Measurements from ENCODE around the gene ANKRD13C.
"Not testable (repeated sequence)": the region's sequence is repeated elsewhere in the genome, so short reads cannot be mapped to it uniquely, and the experiment has no call there.

ANKRD13C gene

DNA sequence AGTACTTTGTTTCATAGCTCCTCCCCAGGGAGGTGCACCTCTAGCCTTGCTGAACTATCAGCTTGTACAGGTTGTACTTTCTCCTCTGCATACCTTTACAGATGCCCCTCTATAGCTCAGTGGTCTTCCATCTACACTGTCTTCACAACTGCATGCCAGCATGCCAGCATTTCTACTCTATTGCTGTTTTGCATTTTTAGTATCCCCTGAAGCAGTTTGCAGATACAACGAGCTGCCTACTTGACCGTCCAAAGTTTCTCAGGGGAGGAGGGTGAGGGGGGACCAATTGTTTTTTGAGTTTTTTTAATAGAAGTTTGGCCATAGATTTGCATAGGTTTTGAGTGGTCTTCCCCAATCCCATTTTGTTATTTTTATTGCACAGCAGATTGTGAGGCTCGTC lies 29.0 kb upstream of the ANKRD13C start:
- no peak for DNase-seq
- Histone ChIP-seq H2BK120ac (ENCODE audit: low read depth, low read length) (no peak overlapping the region), H3K18ac (ENCODE audit: low read length) (no peak overlapping the region), H2BK5ac (ENCODE audit: low read length) (no peak overlapping the region), H3K9ac (ENCODE audit: low read length) (no peak overlapping the region), H3K36me3 (ENCODE audit: control insufficient read depth, insufficient read depth, low read length) (no peaks in the 10 kb centered on the region), H3K56ac (ENCODE audit: low read length) (no peak overlapping the region), H3K23ac (ENCODE audit: low read length) (no peak overlapping the region), H3K79me1 (ENCODE audit: low read length) (no peaks in the 10 kb centered on the region), H2AK5ac (ENCODE audit: low read length) (no peak overlapping the region), H3K4me3 (ENCODE audit: low read length) (no peak overlapping the region), H3K79me2 (ENCODE audit: control insufficient read depth, insufficient read depth, low read length) (no peaks in the 10 kb centered on the region), H2BK15ac (replicated peaks; ENCODE audit: low read depth) (no peak overlapping the region), H3K4me1 (ENCODE audit: control insufficient read depth, low read depth, low read length) (no peaks in the 10 kb centered on the region), H3K4ac (ENCODE audit: low read depth, low read length) (no peak overlapping the region), H3K4me2 (ENCODE audit: low read length) (no peak overlapping the region), H4K8ac (ENCODE audit: low read depth, low read length) (no peak overlapping the region), H4K5ac (ENCODE audit: low read length) (no peak overlapping the region), H3K27ac (ENCODE audit: low read depth, low read length) (no peak overlapping the region), H3K27me3 (ENCODE audit: insufficient read depth, low read length, poor library complexity) (no peaks in the 10 kb centered on the region)
- WGBS (ENCODE audit: extremely low coverage, insufficient coverage, low lambda C conversion rate): no CpG with 5 or more reads among the region's 3 CpGs

DNA sequence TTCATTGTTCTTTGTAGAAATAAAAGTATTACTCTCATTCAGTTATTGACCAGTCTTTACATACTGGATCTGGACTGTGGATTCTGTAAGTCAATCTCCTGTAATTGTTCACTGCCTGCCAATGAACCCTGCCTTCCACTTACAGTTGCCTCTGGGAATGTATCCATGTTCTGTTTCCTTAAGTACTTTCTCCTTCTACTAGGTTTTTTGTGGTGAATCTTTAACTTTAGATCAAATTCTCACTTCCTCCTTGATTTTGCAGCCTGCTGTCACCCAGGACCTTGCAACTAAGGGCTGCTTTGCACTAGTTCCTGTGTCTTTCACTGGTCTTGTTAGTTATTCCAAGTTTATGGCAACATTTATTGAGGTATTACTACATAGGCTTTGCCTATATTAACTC lies 28.2 kb upstream of the ANKRD13C start:
- H3K23ac ChIP-seq (ENCODE audit: low read length): no peak overlapping the region
- DNase-seq: no peak
- no peak overlapping the region for H2BK15ac ChIP-seq (replicated peaks; ENCODE audit: low read depth)
- H2AK5ac ChIP-seq (ENCODE audit: low read length): no peak overlapping the region
- no peak overlapping the region for H3K4me3 ChIP-seq (ENCODE audit: low read length)
- no peak overlapping the region for H3K4ac ChIP-seq (ENCODE audit: low read depth, low read length)
- H3K79me1 ChIP-seq (ENCODE audit: low read length): no peaks in the 10 kb centered on the region
- H3K27ac ChIP-seq (ENCODE audit: low read depth, low read length): no peak overlapping the region
- H3K36me3 ChIP-seq (ENCODE audit: control insufficient read depth, insufficient read depth, low read length): no peaks in the 10 kb centered on the region
- no peak overlapping the region for H2BK120ac ChIP-seq (ENCODE audit: low read depth, low read length)
- H3K18ac ChIP-seq (ENCODE audit: low read length): no peak overlapping the region
- no peaks in the 10 kb centered on the region for H3K4me1 ChIP-seq (ENCODE audit: control insufficient read depth, low read depth, low read length)
- no peaks in the 10 kb centered on the region for H3K27me3 ChIP-seq (ENCODE audit: insufficient read depth, low read length, poor library complexity)
- no peak overlapping the region for H3K4me2 ChIP-seq (ENCODE audit: low read length)
- no peak overlapping the region for H4K5ac ChIP-seq (ENCODE audit: low read length)
- no peak overlapping the region for H4K8ac ChIP-seq (ENCODE audit: low read depth, low read length)
- H3K9ac ChIP-seq (ENCODE audit: low read length): no peak overlapping the region
- no peak overlapping the region for H3K56ac ChIP-seq (ENCODE audit: low read length)
- H3K79me2 ChIP-seq (ENCODE audit: control insufficient read depth, insufficient read depth, low read length): no peaks in the 10 kb centered on the region
- H2BK5ac ChIP-seq (ENCODE audit: low read length): no peak overlapping the region

DNA sequence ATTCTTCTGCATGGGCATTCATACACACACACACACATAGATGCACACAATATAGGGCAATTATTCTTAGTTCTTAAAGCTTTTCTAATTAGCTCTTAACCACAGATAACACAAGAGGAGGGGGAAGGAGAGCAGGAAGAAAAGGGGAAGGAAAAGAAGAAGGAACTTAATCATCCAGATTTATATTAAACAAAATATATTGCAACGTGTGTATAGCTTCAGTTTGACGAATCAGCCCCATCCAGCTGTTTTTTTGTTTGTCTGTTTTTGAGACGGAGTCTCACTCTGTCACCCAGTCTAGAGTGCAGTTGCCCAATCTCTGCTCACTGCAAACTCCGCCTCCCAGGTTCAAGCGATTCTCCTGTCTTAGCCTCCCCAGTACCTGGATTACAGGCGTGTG lies 21.7 kb upstream of the ANKRD13C start:
- no CpG with 5 or more reads among the region's 6 CpGs for WGBS (ENCODE audit: extremely low coverage, insufficient coverage, low lambda C conversion rate)
- Histone ChIP-seq H4K5ac (ENCODE audit: low read length) (no peak overlapping the region), H2BK120ac (ENCODE audit: low read depth, low read length) (no peak overlapping the region), H3K9ac (ENCODE audit: low read length) (no peak overlapping the region), H3K4me3 (ENCODE audit: low read length) (no peak overlapping the region), H3K4me2 (ENCODE audit: low read length) (no peak overlapping the region), H3K18ac (ENCODE audit: low read length) (no peak overlapping the region), H2AK5ac (ENCODE audit: low read length) (no peak overlapping the region), H4K8ac (ENCODE audit: low read depth, low read length) (no peak overlapping the region), H3K79me2 (ENCODE audit: control insufficient read depth, insufficient read depth, low read length) (no peaks in the 10 kb centered on the region), H3K79me1 (ENCODE audit: low read length) (no peaks in the 10 kb centered on the region), H3K4ac (ENCODE audit: low read depth, low read length) (no peak overlapping the region), H3K4me1 (ENCODE audit: control insufficient read depth, low read depth, low read length) (peaks cover 7% of the 10 kb centered on the region), H2BK5ac (ENCODE audit: low read length) (no peak overlapping the region), H3K27me3 (ENCODE audit: insufficient read depth, low read length, poor library complexity) (no peaks in the 10 kb centered on the region), H3K27ac (ENCODE audit: low read depth, low read length) (no peak overlapping the region), H3K23ac (ENCODE audit: low read length) (no peak overlapping the region), H3K36me3 (ENCODE audit: control insufficient read depth, insufficient read depth, low read length) (no peaks in the 10 kb centered on the region), H2BK15ac (replicated peaks; ENCODE audit: low read depth) (no peak overlapping the region), H3K56ac (ENCODE audit: low read length) (no peak overlapping the region)
- DNase-seq: no peak

DNA sequence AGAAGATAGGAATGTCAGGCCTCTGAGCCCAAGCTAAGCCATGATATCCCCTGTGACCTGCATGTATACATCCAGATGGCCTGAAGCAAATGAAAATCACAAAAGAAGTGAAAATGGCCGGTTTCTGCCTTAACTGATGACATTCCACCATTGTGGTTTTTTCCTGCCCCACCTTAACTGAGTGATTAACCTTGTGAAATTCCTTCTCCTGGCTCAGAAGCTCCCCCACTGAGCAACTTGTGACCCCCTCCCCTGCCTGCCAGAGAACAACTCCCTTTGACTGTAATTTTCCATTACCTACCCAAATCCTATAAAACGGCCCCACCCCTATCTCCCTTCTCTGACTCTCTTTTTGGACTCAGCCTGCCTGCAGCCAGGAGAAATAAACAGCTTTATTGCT lies 19.1 kb upstream of the ANKRD13C start:
- not testable (repeated sequence) for H4K5ac ChIP-seq (ENCODE audit: low read length); H3K4ac ChIP-seq (ENCODE audit: low read depth, low read length); H2BK5ac ChIP-seq (ENCODE audit: low read length); H3K9ac ChIP-seq (ENCODE audit: low read length); H3K79me1 ChIP-seq (ENCODE audit: low read length); H3K36me3 ChIP-seq (ENCODE audit: control insufficient read depth, insufficient read depth, low read length); H3K4me3 ChIP-seq (ENCODE audit: low read length); H4K8ac ChIP-seq (ENCODE audit: low read depth, low read length); H2BK15ac ChIP-seq (replicated peaks; ENCODE audit: low read depth); H3K4me2 ChIP-seq (ENCODE audit: low read length); H3K56ac ChIP-seq (ENCODE audit: low read length); H2BK120ac ChIP-seq (ENCODE audit: low read depth, low read length); H3K23ac ChIP-seq (ENCODE audit: low read length); H3K27me3 ChIP-seq (ENCODE audit: insufficient read depth, low read length, poor library complexity); H3K18ac ChIP-seq (ENCODE audit: low read length); H2AK5ac ChIP-seq (ENCODE audit: low read length); H3K79me2 ChIP-seq (ENCODE audit: control insufficient read depth, insufficient read depth, low read length)
- H3K27ac ChIP-seq (ENCODE audit: low read depth, low read length): peak overlapping the region; percentile 81
- DNase-seq: peak; percentile 96
- peaks cover 12% of the 10 kb centered on the region for H3K4me1 ChIP-seq (ENCODE audit: control insufficient read depth, low read depth, low read length)
- no CpG with 5 or more reads among the region's 2 CpGs for WGBS (ENCODE audit: extremely low coverage, insufficient coverage, low lambda C conversion rate)

DNA sequence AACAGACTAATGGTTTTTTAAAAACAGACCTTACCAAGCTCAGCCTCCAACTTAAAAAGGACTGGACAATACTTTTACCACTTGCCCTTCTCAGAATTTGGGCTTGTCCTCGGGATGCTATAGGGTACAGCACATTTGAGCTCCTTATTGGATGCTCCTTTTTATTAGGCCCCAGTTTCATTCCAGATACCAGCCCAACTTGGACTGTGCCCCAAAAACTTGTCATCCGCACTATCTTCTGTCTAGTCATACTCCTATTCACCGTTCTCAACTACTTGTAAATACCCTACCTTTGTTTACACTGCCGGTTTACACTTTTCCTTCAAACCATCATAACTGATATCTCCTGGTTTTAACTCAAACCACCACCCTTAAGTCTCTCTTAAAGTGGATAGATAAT lies 17.9 kb upstream of the ANKRD13C start:
- H3K4me1 ChIP-seq (ENCODE audit: control insufficient read depth, low read depth, low read length): peaks cover 12% of the 10 kb centered on the region
- H4K5ac ChIP-seq (ENCODE audit: low read length): no peak overlapping the region
- no peaks in the 10 kb centered on the region for H3K27me3 ChIP-seq (ENCODE audit: insufficient read depth, low read length, poor library complexity)
- no peak overlapping the region for H3K23ac ChIP-seq (ENCODE audit: low read length)
- H2BK15ac ChIP-seq (replicated peaks; ENCODE audit: low read depth): no peak overlapping the region
- H3K36me3 ChIP-seq (ENCODE audit: control insufficient read depth, insufficient read depth, low read length): no peaks in the 10 kb centered on the region
- no peak overlapping the region for H3K27ac ChIP-seq (ENCODE audit: low read depth, low read length)
- no peaks in the 10 kb centered on the region for H3K79me1 ChIP-seq (ENCODE audit: low read length)
- no peak overlapping the region for H2AK5ac ChIP-seq (ENCODE audit: low read length)
- H3K4me2 ChIP-seq (ENCODE audit: low read length): no peak overlapping the region
- peak overlapping the region; percentile 54 for H2BK120ac ChIP-seq (ENCODE audit: low read depth, low read length)
- H3K9ac ChIP-seq (ENCODE audit: low read length): no peak overlapping the region
- no peak overlapping the region for H3K4ac ChIP-seq (ENCODE audit: low read depth, low read length)
- DNase-seq: no peak
- H3K79me2 ChIP-seq (ENCODE audit: control insufficient read depth, insufficient read depth, low read length): no peaks in the 10 kb centered on the region
- peak overlapping the region; percentile 5 for H3K18ac ChIP-seq (ENCODE audit: low read length)
- WGBS (ENCODE audit: extremely low coverage, insufficient coverage, low lambda C conversion rate): no CpG with 5 or more reads among the region's 4 CpGs
- H4K8ac ChIP-seq (ENCODE audit: low read depth, low read length): no peak overlapping the region
- no peak overlapping the region for H3K4me3 ChIP-seq (ENCODE audit: low read length)
- H3K56ac ChIP-seq (ENCODE audit: low read length): peak overlapping the region; percentile 17
- no peak overlapping the region for H2BK5ac ChIP-seq (ENCODE audit: low read length)

DNA sequence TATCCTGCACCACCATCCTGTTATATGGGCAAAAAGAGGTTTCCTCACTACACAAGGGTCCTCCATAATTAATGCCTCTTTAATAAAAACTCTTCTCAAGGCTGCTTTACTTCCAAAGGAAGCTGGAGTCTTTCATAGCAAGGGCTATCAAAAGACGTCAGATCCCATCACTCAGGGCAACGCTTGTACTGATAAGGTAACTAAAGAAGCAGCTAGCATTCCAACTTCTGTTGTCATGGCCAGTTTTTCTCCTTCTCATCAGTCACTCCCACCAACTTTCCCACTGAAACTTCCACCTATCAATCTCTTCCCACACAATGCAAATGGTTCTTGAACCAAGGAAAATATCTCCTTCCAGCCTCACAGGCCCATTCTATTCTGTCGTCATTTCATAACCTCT lies 17.1 kb upstream of the ANKRD13C start:
- not testable (repeated sequence) for H3K4me2 ChIP-seq (ENCODE audit: low read length); H3K27ac ChIP-seq (ENCODE audit: low read depth, low read length); H4K8ac ChIP-seq (ENCODE audit: low read depth, low read length); H2BK120ac ChIP-seq (ENCODE audit: low read depth, low read length); H3K4me3 ChIP-seq (ENCODE audit: low read length); H3K36me3 ChIP-seq (ENCODE audit: control insufficient read depth, insufficient read depth, low read length); H2BK15ac ChIP-seq (replicated peaks; ENCODE audit: low read depth); H3K79me2 ChIP-seq (ENCODE audit: control insufficient read depth, insufficient read depth, low read length); H3K18ac ChIP-seq (ENCODE audit: low read length); H3K79me1 ChIP-seq (ENCODE audit: low read length); H3K27me3 ChIP-seq (ENCODE audit: insufficient read depth, low read length, poor library complexity); H2AK5ac ChIP-seq (ENCODE audit: low read length); H2BK5ac ChIP-seq (ENCODE audit: low read length); H4K5ac ChIP-seq (ENCODE audit: low read length); H3K4ac ChIP-seq (ENCODE audit: low read depth, low read length); H3K23ac ChIP-seq (ENCODE audit: low read length); H3K56ac ChIP-seq (ENCODE audit: low read length); H3K9ac ChIP-seq (ENCODE audit: low read length)
- H3K4me1 ChIP-seq (ENCODE audit: control insufficient read depth, low read depth, low read length): peaks cover 12% of the 10 kb centered on the region
- whole genome bisulfite sequencing (ENCODE audit: extremely low coverage, insufficient coverage, low lambda C conversion rate): no CpG with 5 or more reads among the region's 3 CpGs
- DNase-seq: peak; percentile 73

All from mesendoderm (in vitro differentiated cells).